VCaP (cell line): ENCODE measurements around the gene PARP16.

ENCODE experiments used
- H3K27ac ChIP-seq: fragments of 450-650 bp; 2 replicates; pipeline ENCODE4 v1.5.1; 2017
- TF ChIP-seq, protein P1 (sequence below): fragments of 450-650 bp; conservative IDR thresholded peaks from 2 replicates; pipeline ENCODE4 v1.5.1; 2017; ENCODE audit warnings: mild to moderate bottlenecking, moderate library complexity

PARP16 gene, protein sequence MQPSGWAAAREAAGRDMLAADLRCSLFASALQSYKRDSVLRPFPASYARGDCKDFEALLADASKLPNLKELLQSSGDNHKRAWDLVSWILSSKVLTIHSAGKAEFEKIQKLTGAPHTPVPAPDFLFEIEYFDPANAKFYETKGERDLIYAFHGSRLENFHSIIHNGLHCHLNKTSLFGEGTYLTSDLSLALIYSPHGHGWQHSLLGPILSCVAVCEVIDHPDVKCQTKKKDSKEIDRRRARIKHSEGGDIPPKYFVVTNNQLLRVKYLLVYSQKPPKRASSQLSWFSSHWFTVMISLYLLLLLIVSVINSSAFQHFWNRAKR

DNA sequence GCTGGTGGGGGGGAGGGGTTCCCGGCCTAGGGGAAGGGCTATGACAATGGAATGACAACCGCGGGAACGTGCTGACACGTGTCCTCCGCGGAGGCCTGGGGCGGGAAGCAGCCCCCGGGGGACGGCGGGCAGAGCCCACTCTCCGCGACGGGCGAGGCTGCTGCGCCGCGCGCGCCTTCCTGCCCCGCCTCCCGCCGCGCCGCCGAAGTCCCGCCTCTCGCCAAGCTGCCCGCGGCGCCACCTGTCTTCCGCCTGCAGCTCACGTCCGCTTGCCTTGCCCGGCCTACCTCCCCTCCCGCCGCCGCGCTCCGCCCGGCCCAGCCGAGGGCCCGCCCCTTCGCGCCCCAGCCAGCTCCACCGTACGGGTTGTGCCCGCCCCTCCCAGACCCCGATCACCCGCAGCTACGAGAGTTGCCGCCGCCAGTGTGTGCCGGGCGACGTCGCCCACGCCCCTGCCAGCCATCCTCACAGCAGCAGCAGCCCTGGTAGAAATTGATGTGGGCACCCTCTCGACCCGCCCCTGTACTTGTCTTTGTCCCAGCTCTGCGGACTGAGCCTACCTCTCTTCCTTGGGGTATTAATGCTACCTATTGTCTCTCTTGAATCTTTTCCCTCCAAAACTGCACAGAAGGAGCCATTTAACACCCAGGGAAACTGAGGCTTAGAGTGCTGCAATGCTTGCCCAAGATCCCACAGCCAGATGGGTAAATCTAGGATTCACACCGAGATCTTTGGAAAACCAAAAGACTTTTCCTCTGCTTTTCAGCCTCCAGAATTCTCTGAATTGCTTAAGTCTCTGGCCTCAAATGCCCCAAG is at the start of gene PARP16:
TSS of gene PARP16 (minus strand) at position 180 of the 816 bp plus-strand sequence. CDS start 457 bp downstream, outside the sequence.
- TF ChIP-seq, protein P1, sequence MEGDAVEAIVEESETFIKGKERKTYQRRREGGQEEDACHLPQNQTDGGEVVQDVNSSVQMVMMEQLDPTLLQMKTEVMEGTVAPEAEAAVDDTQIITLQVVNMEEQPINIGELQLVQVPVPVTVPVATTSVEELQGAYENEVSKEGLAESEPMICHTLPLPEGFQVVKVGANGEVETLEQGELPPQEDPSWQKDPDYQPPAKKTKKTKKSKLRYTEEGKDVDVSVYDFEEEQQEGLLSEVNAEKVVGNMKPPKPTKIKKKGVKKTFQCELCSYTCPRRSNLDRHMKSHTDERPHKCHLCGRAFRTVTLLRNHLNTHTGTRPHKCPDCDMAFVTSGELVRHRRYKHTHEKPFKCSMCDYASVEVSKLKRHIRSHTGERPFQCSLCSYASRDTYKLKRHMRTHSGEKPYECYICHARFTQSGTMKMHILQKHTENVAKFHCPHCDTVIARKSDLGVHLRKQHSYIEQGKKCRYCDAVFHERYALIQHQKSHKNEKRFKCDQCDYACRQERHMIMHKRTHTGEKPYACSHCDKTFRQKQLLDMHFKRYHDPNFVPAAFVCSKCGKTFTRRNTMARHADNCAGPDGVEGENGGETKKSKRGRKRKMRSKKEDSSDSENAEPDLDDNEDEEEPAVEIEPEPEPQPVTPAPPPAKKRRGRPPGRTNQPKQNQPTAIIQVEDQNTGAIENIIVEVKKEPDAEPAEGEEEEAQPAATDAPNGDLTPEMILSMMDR = peak; percentile 48
- peak within 1 kb of the TSS; percentile 92 for H3K27ac ChIP-seq

DNA sequence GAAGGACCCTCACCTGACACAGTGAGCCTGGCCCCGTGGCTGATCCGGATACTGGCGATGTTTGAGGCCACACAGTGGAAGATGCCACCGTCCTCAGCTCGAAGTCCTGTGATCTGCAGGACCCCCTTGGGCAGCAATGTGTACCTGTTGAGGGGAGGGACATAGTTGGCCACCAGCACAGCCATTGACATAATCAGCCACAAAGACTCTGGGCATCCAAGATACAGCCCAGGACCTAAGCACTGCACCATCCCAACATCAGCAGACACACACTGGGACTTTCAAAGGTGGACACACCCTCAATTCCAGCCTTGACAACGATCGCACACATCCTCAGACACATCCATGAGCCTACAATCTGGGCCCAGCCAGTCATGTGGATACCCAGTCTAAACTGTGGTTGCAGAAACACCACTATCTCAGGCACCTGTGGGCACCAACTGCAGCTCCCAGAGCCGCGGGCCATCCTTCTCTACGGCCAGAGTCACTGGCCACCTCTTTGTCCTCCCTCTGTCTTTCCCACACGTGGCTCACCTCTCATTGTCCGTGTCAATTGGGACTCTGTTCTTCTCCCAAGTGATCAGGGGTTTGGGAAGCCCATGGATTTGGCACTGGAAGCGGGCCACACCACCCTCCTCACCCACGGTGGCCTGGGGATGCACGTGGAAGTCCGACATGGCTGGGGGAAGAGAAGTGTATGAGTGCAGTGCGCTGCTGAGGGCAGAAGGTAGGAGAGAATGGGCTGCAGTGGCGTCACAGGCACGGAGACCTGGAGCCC is 48.8 kb upstream of the PARP16 start:
- TF ChIP-seq, protein P1 = no peak

DNA sequence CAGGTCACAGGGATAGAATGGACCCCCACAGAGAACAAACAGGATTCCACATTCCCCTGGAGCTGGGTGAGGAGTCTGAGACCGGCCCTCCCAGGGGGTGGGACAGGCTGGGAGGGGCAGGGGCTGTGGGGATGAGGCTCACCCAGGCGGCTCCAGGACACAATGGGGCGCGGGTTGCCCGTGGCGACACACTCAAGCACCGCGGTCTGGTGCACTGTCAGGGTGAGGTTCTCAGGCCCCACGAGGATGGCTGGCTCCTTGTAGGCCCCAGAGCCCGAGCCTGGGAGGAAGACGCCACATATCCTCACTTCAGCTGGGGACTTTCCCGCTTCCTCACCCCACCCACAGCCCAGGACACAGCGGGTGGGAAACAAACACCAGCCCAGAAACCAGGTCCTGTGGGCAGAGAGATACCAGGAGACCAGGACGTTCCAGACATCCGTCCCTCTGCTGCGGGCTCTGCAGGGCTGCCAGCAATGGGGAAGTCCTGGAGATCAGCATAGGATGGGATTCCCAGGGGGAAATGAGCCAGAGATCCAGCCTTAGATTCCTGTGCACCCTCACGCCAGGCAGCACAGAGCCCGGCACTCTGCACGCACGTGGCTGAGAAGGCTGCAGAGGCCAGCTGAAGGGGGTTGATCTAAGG is 48.0 kb upstream of the PARP16 start:
- H3K27ac ChIP-seq = no peak overlapping the region
- TF ChIP-seq, protein P1 = no peak

More for the DNA sequence above, 48.8 kb upstream of the PARP16 start:
- no peak overlapping the region for H3K27ac ChIP-seq

DNA sequence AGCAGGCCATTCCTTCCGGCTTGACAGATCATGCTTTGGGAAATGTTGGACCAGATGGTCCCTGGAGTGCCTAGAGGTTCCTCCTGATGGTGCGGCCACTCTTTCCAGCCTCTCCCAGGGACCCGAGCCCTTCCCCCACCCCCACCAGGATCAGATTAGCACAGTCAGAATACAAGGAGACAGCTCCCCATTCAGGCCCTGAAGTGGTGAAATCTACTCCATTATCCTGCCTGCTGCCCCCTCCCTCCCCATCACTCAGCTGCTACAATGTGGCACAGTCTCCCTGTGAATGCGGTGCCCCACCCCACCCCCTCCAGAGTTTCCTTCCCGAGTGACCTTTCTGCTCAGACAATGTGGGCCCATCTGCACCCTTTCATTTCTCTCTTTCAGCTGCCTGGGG is 47.2 kb upstream of the PARP16 start:
- TF ChIP-seq, protein P1 = no peak
- no peak overlapping the region for H3K27ac ChIP-seq

DNA sequence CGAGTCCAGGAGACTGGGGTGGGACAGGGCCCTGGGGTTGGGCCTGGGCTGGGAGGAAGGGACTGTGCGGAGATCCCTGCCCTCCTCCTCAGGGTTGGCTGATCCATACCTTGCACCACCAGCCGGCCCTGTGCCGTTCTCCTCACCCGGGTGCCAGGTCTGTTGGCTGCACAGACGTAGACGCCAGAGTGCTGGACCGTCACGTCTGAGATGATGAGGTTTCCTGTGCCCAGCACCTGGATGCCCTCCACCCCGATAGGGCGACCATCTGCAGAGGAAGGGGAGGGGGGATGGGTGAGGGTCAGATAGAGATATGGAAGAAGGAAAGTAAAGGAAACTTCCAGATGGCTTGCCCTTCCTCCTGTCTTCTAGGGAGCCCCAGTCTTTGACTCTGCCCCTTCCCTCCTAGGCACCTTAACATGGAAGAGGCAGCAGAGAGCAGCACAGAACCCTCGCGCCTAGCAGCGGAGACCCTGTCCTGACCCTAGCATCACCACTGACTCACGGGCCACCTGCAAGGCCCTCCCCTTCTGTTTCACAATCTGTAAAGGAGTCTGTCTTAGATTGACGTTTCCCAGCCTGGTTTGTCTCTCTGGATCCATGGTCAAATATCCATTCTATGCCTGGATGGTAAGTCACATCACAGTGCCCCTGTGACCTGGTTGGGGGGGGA is 46.6 kb upstream of the PARP16 start:
- TF ChIP-seq, protein P1 = no peak
- H3K27ac ChIP-seq = no peak overlapping the region

DNA sequence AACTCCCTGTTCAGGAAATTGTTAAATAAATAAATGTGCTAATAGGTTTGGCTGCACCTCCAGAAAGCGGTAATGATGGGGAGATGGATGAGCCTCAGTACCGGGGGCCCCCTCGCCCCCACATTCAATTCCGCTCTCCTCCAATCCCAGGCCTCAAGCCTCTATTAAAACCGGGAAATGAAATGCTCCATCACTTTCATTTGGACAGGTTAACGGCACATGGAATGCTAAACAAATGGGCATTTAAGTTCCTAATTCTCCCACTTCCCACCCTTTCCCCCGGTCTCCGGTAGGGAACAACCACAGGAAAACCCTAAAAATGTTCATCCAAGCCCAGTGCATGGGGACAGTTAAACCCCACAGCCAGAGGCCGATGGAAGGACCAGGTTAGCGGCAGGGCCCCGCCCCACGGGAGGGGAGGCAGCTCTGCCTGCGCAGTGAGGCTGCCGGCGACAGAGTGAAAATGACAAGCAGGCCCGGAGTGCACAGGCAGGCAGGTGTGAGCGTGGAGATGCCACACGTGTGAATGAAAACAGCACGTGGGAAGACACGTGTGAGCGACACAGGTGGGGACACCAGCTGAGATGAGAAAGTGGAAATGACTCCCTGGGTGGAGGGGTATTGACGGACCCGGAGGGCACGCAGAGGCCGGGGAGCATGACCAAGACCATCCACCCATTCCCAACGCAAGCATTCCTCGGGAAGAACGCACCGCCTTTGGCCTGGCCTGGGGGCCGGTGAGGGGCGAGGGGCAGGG is 45.9 kb upstream of the PARP16 start:
- H3K27ac ChIP-seq = no peak overlapping the region
- TF ChIP-seq, protein P1 = no peak
